Measurements from ENCODE around the gene TF. TPM values are rescaled to one million over a fixed set of nuclear protein-coding genes. Genes with fewer than 3 reads are reported as not detected.
A peak's percentile ranks its signal among the peaks of the same experiment; 100 is the strongest.

The TF gene
- polyA plus RNA-seq, 3 donors from 2014 or later, result not detected

- Mint-ChIP-seq H3K9me3 (no peaks in the 10 kb centered on the region), H3K36me3 (no peaks in the 10 kb centered on the region), H3K4me3 (no peak overlapping the region), H3K27ac (no peak overlapping the region), H3K4me1 (no peaks in the 10 kb centered on the region), H3K27me3 (ENCODE audit: low read depth in 3 of 3) (peaks cover 0 to 6% (median 2%) of the 10 kb centered on the region in 3 donors)
- DNase-seq, result no peak
Measured at GRCh38 chr3:133782454-133782853, 36.3 kb downstream of the TF start.

DNA sequence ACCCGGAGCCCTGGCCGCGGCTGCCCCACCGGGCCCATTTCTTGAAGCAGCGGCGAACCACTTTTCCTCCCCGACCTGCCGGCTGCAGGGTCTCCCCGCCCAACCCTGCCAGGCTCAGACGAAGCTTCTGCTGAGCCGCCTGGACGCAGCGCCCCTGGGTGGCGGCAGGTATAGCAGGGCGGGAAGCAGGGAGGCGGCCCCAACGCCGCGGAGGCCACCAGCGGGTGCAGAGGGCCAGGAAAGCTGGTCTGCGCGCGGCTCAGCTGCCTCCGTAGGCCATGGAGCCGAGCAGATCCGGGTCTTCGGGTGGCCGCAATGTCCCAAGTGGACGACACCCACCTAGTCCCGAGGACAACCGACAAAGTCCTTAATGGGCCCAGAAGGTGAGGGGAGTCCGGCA is 37.6 kb downstream of the TF start:
- H3K27me3 Mint-ChIP-seq (ENCODE audit: low read depth in 3 of 3), result peaks cover 0 to 4% (median 2%) of the 10 kb centered on the region in 3 donors
- DNase-seq, result no peak
- no peak overlapping the region for H3K27ac Mint-ChIP-seq
- H3K4me1 Mint-ChIP-seq, result no peaks in the 10 kb centered on the region
- no peak overlapping the region for H3K4me3 Mint-ChIP-seq
- H3K9me3 Mint-ChIP-seq, result no peaks in the 10 kb centered on the region
- H3K36me3 Mint-ChIP-seq, result no peaks in the 10 kb centered on the region

GRCh38 chr3:133788024-133788423 is 41.8 kb downstream of the TF start:
- Mint-ChIP-seq H3K4me3 (no peak overlapping the region), H3K27ac (no peak overlapping the region), H3K36me3 (peaks cover 0 to 6% (median 3%) of the 10 kb centered on the region in 3 donors), H3K27me3 (ENCODE audit: low read depth in 3 of 3) (peaks cover 0 to 3% (median 2%) of the 10 kb centered on the region in 3 donors), H3K4me1 (no peaks in the 10 kb centered on the region), H3K9me3 (peaks cover 0 to 12% (median 3%) of the 10 kb centered on the region in 6 donors)
- DNase-seq, result no peak

- Mint-ChIP-seq H3K27me3 (ENCODE audit: low read depth in 3 of 3) (peaks cover 2 to 3% (median 2%) of the 10 kb centered on the region in 3 donors), H3K27ac (no peak overlapping the region), H3K4me3 (no peak overlapping the region), H3K4me1 (no peaks in the 10 kb centered on the region), H3K9me3 (peaks cover 0 to 13% (median 3%) of the 10 kb centered on the region in 6 donors), H3K36me3 (peaks cover 0 to 6% (median 4%) of the 10 kb centered on the region in 3 donors)
- DNase-seq, result no peak
Measured at GRCh38 chr3:133792171-133792763, 46.1 kb downstream of the TF start.

DNA sequence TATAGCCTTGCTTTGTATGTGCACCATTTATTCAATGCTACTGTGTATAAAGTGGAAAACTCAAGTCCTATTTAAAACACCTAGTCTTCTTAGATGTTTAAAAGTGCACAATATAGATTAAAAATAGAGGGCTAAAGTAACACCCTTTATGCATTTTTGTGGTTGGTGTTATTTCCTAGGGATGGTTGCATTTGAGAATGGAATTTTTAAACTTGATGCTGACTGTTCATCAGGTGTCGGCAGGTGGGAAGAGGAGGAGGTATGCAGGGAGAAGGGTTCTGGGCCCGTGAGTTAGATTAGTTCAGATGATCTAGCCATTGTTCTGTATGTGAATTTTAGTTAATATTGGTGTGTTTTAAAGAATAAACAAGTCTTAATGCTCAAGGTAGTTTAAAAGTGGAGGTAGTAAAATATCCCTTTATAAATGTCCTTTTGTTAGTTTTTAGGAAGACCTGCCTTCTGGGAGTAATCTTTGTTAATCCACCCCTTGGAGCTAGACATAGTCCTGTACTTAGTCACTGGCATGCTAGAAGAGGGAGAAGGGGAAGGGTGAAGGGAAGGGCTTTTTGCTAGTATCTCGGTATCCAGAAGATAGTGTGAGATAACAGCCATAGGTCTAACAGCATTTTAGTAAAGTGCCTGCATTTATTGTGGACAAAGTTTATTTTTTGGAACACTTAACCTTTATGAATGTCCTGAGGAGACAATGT is 51.4 kb downstream of the TF start:
- Mint-ChIP-seq H3K27ac (no peak overlapping the region), H3K36me3 (peaks cover 0 to 5% (median 4%) of the 10 kb centered on the region in 3 donors), H3K4me1 (no peaks in the 10 kb centered on the region), H3K4me3 (no peak overlapping the region), H3K9me3 (peaks cover 0 to 7% (median 2%) of the 10 kb centered on the region in 6 donors), H3K27me3 (ENCODE audit: low read depth in 3 of 3) (peaks cover under 1 to 7% (median 2%) of the 10 kb centered on the region in 3 donors)
- no peak for DNase-seq

GRCh38 chr3:133799794-133800585 is 53.8 kb downstream of the TF start:
- DNase-seq, result no peak
- Mint-ChIP-seq H3K4me3 (no peak overlapping the region), H3K9me3 (no peaks in the 10 kb centered on the region), H3K36me3 (no peaks in the 10 kb centered on the region), H3K27me3 (ENCODE audit: low read depth in 3 of 3) (peaks cover 0 to 13% (median 3%) of the 10 kb centered on the region in 3 donors), H3K27ac (no peak overlapping the region), H3K4me1 (peaks cover 0 to 2% of the 10 kb centered on the region in 2 donors)

DNA sequence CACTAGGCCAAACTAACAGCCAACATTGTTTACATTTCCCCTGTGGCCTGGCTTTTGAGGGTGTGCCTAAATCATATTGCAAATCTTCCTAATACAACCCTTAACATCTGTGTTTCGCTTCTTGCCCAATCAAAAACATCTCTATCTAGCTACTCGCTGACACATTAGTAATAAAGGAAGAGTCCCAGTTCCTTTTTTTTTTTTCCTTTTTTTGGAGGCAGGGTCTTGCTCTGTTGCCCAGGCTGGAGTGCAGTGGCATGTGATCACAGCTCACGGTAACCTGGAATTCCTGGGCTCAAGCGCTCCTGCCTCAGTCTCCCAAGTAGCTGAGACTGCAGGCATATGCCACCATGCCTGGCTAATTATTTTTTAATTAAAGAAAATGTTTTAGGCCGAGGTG is 57.3 kb downstream of the TF start:
- DNase-seq, result no peak
- Mint-ChIP-seq H3K36me3 (peaks cover 0 to 14% (median 0%) of the 10 kb centered on the region in 3 donors), H3K27me3 (ENCODE audit: low read depth in 3 of 3) (peaks cover 4 to 14% (median 5%) of the 10 kb centered on the region in 3 donors), H3K4me3 (no peak overlapping the region), H3K9me3 (no peaks in the 10 kb centered on the region), H3K27ac (no peak overlapping the region), H3K4me1 (peaks cover 19 to 36% of the 10 kb centered on the region in 2 donors)

- Mint-ChIP-seq H3K4me1 (peaks cover 19 to 38% of the 10 kb centered on the region in 2 donors), H3K36me3 (peaks cover 0 to 15% (median 0%) of the 10 kb centered on the region in 3 donors), H3K27me3 (ENCODE audit: low read depth in 3 of 3) (peaks cover 4 to 12% (median 5%) of the 10 kb centered on the region in 3 donors), H3K27ac (peak overlapping the region in 5 of 6 donors; percentile 91 to 93 (median 92)), H3K4me3 (peak overlapping the region; percentile 94 to 97 (median 96)), H3K9me3 (no peaks in the 10 kb centered on the region)
- no peak for DNase-seq
Measured at GRCh38 chr3:133804896-133805295, 58.7 kb downstream of the TF start.

- peaks cover 19 to 43% of the 10 kb centered on the region in 2 donors for H3K4me1 Mint-ChIP-seq
- H3K36me3 Mint-ChIP-seq, result peaks cover 0 to 19% (median 0%) of the 10 kb centered on the region in 3 donors
- H3K4me3 Mint-ChIP-seq, result peak overlapping the region; percentile 94 to 97 (median 96)
- DNase-seq, result no peak
- H3K9me3 Mint-ChIP-seq, result no peaks in the 10 kb centered on the region
- H3K27me3 Mint-ChIP-seq (ENCODE audit: low read depth in 3 of 3), result peaks cover 4 to 12% (median 5%) of the 10 kb centered on the region in 3 donors
- peak overlapping the region; percentile 91 to 93 (median 92) for H3K27ac Mint-ChIP-seq
Measured at GRCh38 chr3:133805384-133805701, 59.1 kb downstream of the TF start.

- peak within 1 kb of the TSS; percentile 91 to 93 (median 92) for H3K27ac Mint-ChIP-seq
- H3K4me3 Mint-ChIP-seq, result peak within 1 kb of the TSS; percentile 94 to 97 (median 96)
- H3K4me1 Mint-ChIP-seq, result peaks cover 19 to 44% of the 10 kb centered on the region in 2 donors
- no peaks in the 10 kb centered on the region for H3K9me3 Mint-ChIP-seq
- DNase-seq, result peak; percentile 91 to 94 (median 92)
- H3K36me3 Mint-ChIP-seq, result peaks cover 0 to 19% (median 2%) of the 10 kb centered on the region in 3 donors
- H3K27me3 Mint-ChIP-seq (ENCODE audit: low read depth in 3 of 3), result peaks cover 4 to 12% (median 5%) of the 10 kb centered on the region in 3 donors
Measured at GRCh38 chr3:133805702-133806475, 59.7 kb downstream of the TF start, which contains the start of gene SRPRB. Gene SRPRB, plus strand, starts transcription at chr3:133805815. Its CDS starts 34 bp downstream, at chr3:133805849.

GRCh38 chr3:133812872-133813271 is 66.7 kb downstream of the TF start:
- peak overlapping the region in 1 of 6 donors; percentile 4 for H3K27ac Mint-ChIP-seq
- peaks cover 12 to 36% (median 26%) of the 10 kb centered on the region in 3 donors for H3K36me3 Mint-ChIP-seq
- DNase-seq, result no peak
- no peak overlapping the region for H3K4me3 Mint-ChIP-seq
- no peaks in the 10 kb centered on the region for H3K9me3 Mint-ChIP-seq
- peaks cover 2 to 31% of the 10 kb centered on the region in 2 donors for H3K4me1 Mint-ChIP-seq
- no peaks in the 10 kb centered on the region for H3K27me3 Mint-ChIP-seq (ENCODE audit: low read depth in 3 of 3)

DNA sequence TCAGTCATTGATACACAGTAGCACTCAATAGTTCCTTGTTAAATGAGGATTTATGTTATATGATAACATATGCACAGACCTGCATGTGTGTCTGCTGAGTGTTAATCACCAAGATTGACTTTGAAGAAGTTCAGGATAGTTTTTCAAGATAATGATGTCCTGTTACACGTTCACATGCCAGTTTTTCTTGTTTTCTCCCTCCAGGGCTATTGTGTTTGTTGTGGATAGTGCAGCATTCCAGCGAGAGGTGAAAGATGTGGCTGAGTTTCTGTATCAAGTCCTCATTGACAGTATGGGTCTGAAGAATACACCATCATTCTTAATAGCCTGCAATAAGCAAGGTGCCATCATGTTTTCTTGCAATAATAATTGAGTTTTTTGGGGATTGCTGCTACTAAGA is 69.2 kb downstream of the TF start:
- Mint-ChIP-seq H3K4me3 (no peak overlapping the region), H3K27me3 (ENCODE audit: low read depth in 3 of 3) (no peaks in the 10 kb centered on the region), H3K9me3 (no peaks in the 10 kb centered on the region), H3K27ac (no peak overlapping the region), H3K36me3 (peaks cover 21 to 37% (median 29%) of the 10 kb centered on the region in 3 donors), H3K4me1 (peaks cover 2 to 24% of the 10 kb centered on the region in 2 donors)
- DNase-seq, result no peak

GRCh38 chr3:133820129-133820528 is 73.9 kb downstream of the TF start:
- H3K4me3 Mint-ChIP-seq, result no peak overlapping the region
- no peaks in the 10 kb centered on the region for H3K9me3 Mint-ChIP-seq
- no peak for DNase-seq
- H3K36me3 Mint-ChIP-seq, result peaks cover 23 to 60% (median 31%) of the 10 kb centered on the region in 3 donors
- peaks cover 0 to 1% (median 0%) of the 10 kb centered on the region in 3 donors for H3K27me3 Mint-ChIP-seq (ENCODE audit: low read depth in 3 of 3)
- no peak overlapping the region for H3K27ac Mint-ChIP-seq
- H3K4me1 Mint-ChIP-seq, result peaks cover 2 to 8% of the 10 kb centered on the region in 2 donors

Data from immature natural killer cell (primary cell).